Measurements from ENCODE around the gene NUDT8.

DNA sequence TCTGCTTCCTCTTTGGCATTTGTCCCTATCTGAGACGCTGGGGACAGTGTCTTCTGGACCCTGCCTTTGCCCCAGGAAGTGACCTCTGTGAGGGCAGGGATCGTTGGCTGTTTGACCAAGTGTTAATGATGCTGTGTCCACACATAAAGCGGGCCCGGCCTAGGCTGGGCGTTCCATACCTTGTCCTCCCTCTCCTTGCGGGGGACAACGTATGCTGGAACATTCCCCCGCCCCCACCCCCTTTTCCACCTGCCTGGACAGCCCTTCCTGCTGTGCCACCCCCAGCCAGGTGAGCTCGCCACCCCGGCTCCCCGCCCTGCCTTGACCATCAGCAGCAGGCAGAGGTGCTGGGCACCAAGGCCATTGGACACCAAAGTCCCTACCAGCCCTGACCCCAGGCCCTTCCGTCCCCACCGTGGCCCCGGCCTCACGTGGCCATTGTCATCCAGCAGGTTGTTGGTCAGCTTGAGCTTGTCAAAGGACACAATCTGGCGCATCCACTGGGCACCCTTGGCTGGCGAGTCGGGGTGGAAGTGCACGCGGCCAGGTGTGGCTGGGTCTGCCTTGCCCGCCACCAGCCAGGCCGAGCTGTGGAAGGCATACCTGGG lies 4.1 kb upstream of the NUDT8 start:
- TF ChIP-seq CTCF (IDR thresholded peaks at IDR 0.05; ENCODE audit: low read length) = no peak
- no peak for TF ChIP-seq EZH2 (IDR thresholded peaks at IDR 0.05; ENCODE audit: borderline replicate concordance, low read length)
